ENCODE data around the gene MYOM3. TPM values are rescaled to one million over a fixed set of nuclear protein-coding genes. Genes with fewer than 3 reads are reported as not detected.

The MYOM3 gene
- total RNA-seq, 2 donors from 2014 or later, result 2.3 to 4.3 TPM

DNA sequence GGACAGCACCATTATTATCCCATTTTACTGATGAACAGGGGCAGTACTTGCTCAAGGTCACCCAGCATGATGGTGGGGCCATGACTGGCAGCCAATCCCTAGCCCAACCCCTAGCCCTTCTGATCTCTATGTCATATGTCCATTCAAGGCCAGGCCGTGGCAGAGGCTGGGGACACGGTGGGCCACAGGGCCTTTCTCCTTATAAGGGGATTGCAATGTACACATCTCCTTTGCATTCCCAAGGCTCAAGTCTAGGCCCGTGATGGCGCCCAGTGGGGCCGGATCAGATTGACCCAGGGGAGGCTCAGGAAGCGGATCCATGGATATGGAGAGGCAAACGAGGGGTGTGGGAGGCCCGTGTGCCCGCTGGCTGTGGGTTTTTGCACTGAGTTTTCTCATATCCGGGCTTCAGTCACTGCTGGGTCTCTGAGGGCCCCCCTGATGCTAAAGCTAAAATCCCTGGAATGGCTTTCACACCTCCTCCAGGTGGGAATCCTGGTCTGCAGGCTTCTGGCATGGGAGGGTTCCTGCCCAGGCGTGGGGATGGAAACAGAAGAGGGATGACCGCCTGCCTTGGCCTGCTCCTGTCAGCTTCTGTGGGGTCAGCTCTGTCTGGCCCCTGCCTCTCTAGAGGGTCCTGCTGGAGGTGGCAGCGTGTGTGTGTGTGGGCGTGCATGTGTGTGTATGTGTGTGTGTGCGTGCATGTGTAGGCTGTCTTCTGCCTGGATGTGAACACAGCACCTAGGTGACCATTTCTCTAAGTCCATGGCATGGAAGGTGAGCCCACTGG, 2.1 kb downstream of the MYOM3 start:
- DNase-seq (no peak), ATAC-seq (no peak)
- Histone ChIP-seq H3K9me3 (no peaks in the 10 kb centered on the region), H3K4me1 (peaks cover 11% of the 10 kb centered on the region), H3K27ac (no peak overlapping the region), H3K27me3 (no peaks in the 10 kb centered on the region), H3K4me3 (no peak overlapping the region), H3K36me3 (replicated peaks in 1 of 2; ENCODE audit: insufficient read depth in 1 of 2, low read depth in 2 of 2) (no peaks in the 10 kb centered on the region)
- intact Hi-C loops (cut with DNase I), result loop anchor here (5.0 kb wide), 1 partner anchor 38 kb away; no protein-coding TSS in a partner anchor
- TF ChIP-seq, protein P1, sequence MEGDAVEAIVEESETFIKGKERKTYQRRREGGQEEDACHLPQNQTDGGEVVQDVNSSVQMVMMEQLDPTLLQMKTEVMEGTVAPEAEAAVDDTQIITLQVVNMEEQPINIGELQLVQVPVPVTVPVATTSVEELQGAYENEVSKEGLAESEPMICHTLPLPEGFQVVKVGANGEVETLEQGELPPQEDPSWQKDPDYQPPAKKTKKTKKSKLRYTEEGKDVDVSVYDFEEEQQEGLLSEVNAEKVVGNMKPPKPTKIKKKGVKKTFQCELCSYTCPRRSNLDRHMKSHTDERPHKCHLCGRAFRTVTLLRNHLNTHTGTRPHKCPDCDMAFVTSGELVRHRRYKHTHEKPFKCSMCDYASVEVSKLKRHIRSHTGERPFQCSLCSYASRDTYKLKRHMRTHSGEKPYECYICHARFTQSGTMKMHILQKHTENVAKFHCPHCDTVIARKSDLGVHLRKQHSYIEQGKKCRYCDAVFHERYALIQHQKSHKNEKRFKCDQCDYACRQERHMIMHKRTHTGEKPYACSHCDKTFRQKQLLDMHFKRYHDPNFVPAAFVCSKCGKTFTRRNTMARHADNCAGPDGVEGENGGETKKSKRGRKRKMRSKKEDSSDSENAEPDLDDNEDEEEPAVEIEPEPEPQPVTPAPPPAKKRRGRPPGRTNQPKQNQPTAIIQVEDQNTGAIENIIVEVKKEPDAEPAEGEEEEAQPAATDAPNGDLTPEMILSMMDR (IDR thresholded peaks at IDR 0.05), result no peak
- no peak for TF ChIP-seq POLR2A (IDR thresholded peaks at IDR 0.05)
- 91 to 92% methylated on average over 14 to 15 of the region's 15 CpGs for WGBS, 2 donors

DNA sequence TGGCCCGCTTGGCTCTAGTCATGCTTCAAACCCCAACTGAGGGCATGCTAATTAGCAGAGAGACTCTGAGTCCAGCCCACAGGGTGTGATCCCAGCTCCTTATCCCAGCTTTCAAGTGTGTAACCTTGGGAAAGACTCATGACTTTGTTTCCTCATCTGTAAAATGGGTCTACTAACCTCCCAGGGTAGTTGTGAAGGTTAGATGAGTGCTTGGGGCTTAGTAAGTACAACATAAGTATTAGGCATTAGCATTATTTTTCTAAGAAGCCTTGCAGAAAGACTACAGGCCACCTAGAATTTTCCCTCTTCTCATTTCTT, 2.8 kb downstream of the MYOM3 start:
- Histone ChIP-seq H3K9me3 (no peaks in the 10 kb centered on the region), H3K36me3 (replicated peaks in 1 of 2; ENCODE audit: insufficient read depth in 1 of 2, low read depth in 2 of 2) (no peaks in the 10 kb centered on the region), H3K27ac (no peak overlapping the region), H3K27me3 (no peaks in the 10 kb centered on the region), H3K4me3 (no peak overlapping the region), H3K4me1 (peaks cover 8% of the 10 kb centered on the region)
- ATAC-seq (no peak), DNase-seq (no peak)
- WGBS, 2 donors, result 89 to 91% methylated on average over 1 of the region's 1 CpG
- TF ChIP-seq, protein P1 (IDR thresholded peaks at IDR 0.05), result no peak
- intact Hi-C loops (cut with DNase I), result no loop called here

DNA sequence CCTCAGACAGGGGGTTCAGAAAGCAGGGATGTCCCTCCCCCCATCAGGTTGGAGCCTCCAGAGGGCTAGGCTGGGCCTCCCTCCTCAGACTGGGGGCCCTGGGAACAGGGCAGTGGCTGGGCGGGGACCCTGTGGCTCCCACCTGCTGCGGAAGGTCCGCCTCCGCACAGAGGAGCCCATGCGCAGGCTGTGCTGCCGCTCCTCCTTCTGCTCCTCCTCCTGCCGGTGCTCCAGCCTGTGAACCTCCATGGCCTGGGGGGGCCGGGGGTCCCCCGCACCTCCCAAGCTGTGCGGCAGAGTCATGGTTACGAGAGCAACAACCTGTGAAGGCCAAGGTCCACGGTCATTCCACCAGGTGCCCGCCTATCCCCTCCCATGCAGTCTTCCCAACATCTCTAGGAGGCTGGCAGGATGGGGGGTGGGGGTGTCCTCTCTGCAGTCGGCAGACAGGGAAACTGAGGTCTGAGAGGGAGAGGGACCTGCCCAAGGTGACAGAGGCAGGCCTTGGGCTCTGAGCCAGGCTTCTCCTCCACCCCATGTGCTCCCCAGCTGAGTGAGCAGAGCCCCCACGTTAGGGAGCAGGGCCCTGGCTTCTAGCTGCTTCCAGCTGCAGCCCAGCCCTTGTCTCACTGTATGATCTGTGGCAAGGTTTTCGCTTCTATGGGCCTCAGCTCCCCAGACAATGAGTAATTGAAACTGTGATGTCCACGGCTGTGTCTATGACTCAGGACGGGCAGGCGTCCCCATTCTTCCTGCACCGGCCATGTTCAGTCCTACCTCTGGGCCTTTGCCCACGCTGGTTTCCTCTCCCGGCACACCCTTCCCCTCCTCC, 3.4 kb downstream of the MYOM3 start:
- intact Hi-C loops (cut with DNase I), result no loop called here
- no peak for DNase-seq

DNA sequence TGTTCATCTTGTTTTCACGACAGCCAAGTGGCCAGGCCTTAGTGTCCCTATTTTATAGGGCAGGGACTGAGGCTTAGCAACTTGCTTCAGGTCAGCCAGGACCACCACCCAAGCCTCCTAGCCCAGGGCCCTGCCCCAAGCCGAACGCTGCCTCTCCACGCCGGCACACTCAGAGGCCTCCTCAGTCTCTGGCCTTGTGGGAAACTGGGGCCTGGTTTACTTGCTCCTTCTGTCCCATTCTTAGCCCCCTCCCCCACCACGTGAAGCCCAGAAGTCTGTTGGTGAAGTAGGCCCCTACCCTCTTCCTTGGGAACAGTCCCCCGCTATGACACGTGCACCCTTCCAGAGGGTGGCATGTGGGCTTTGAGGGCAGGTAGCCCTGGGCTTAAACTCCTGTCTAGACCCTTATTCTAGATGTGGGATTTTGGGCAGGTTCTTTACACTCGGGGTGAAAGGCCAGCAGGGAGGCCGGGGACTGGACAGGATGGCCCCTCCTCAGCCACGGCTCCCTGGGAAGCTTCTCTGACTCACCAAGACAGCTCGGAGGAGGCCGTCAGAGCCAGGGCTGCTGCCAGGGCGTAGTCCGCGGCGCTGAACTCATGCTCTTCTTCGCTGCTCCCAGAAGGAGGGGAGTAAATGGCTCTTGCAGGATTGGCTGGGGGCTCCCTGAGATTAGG, 4.3 kb downstream of the MYOM3 start:
- TF ChIP-seq, protein P1 (IDR thresholded peaks at IDR 0.05), result no peak
- no peak for TF ChIP-seq POLR2A (IDR thresholded peaks at IDR 0.05)
- Histone ChIP-seq H3K27ac (no peak overlapping the region), H3K9me3 (no peaks in the 10 kb centered on the region), H3K4me3 (no peak overlapping the region), H3K36me3 (replicated peaks in 1 of 2; ENCODE audit: insufficient read depth in 1 of 2, low read depth in 2 of 2) (no peaks in the 10 kb centered on the region), H3K4me1 (peaks cover 21% of the 10 kb centered on the region), H3K27me3 (no peaks in the 10 kb centered on the region)
- intact Hi-C loops (cut with DNase I), result no loop called here
- whole genome bisulfite sequencing, 2 donors, result 91 to 94% methylated on average over 18 of the region's 18 CpGs
- ATAC-seq (no peak), DNase-seq (no peak)

More for the DNA sequence above, 3.4 kb downstream of the MYOM3 start:
- H3K4me3 ChIP-seq, result no peak overlapping the region
- H3K9me3 ChIP-seq, result no peaks in the 10 kb centered on the region
- no peak overlapping the region for H3K27ac ChIP-seq
- WGBS, 2 donors, result 82 to 91% methylated on average over 13 to 21 of the region's 22 CpGs
- TF ChIP-seq, protein P1 (IDR thresholded peaks at IDR 0.05), result no peak
- no peak for TF ChIP-seq POLR2A (IDR thresholded peaks at IDR 0.05)
- H3K36me3 ChIP-seq (replicated peaks in 1 of 2; ENCODE audit: insufficient read depth in 1 of 2, low read depth in 2 of 2), result no peaks in the 10 kb centered on the region
- peaks cover 14% of the 10 kb centered on the region for H3K4me1 ChIP-seq
- ATAC-seq, result no peak
- H3K27me3 ChIP-seq, result no peaks in the 10 kb centered on the region

All from body of pancreas (tissue), 4 donors.